IMR-90 (cell line): ENCODE measurements around the gene ACSL4. TPM values are rescaled to one million over a fixed set of nuclear protein-coding genes. Genes with fewer than 3 reads are reported as not detected.

ENCODE experiments used
- ATAC-seq: fragments of 200-7000 bp; cut with Tn5 transposase; 2 replicates; pipeline ENCODE4 v1.9.1; 2020; ENCODE audit warnings: low read depth, mild to moderate bottlenecking, moderate library complexity
- Bru-seq: library from RNA; stranded (reverse); fragments of 400-500 nt; gene quantifications from one replicate; lab custom pipeline; 2021; lab: Mats Ljungman, UMichigan
- BruChase-seq, 2 experiments: library from RNA; stranded (reverse); fragments of 400-500 nt; gene quantifications; one replicate each; lab custom pipeline; 2021; lab: Mats Ljungman, UMichigan
- BruUV-seq: library from RNA; stranded (reverse); fragments of 400-500 nt; replicated peaks from 2 replicates; lab custom pipeline; 2021; lab: Mats Ljungman, UMichigan
- CTCF ChIA-PET: fragments of 300-600 bp; formaldehyde crosslinking; extraction: SDS; loops from one replicate; lab custom pipeline; 2021; ENCODE audit warnings: antibody characterized with exemption; lab: Yijun Ruan, JAX
- POLR2A ChIA-PET: fragments of 300-600 bp; sonication (Branson Sonifier 250); formaldehyde crosslinking; loops from one replicate; lab custom pipeline; 2022; ENCODE audit warnings: antibody characterized with exemption; ENCODE audit not compliant: unreplicated experiment; lab: Charles Lee
- DNase-seq: peaks from one replicate; pipeline ENCODE4 v3.0.0; 2013
- H2AFZ ChIP-seq: replicated peaks from 2 replicates; pipeline ENCODE3; 2013; ENCODE audit warnings: low read length, mild to moderate bottlenecking; ENCODE audit not compliant: poor library complexity
- H2AK5ac ChIP-seq: 2 replicates; pipeline ENCODE4 v1.6.1; 2013; ENCODE audit warnings: low read depth, low read length, inconsistent platforms
- H2AK9ac ChIP-seq: replicated peaks from 2 replicates; pipeline ENCODE3; 2013; ENCODE audit warnings: mild to moderate bottlenecking, low read depth, low read length, moderate library complexity; ENCODE audit not compliant: poor library complexity
- H2BK120ac ChIP-seq: 2 replicates; pipeline ENCODE4 v1.6.1; 2013; ENCODE audit warnings: low read depth, low read length, inconsistent platforms
- H2BK15ac ChIP-seq: 3 replicates; pipeline ENCODE4 v1.6.1; 2013; ENCODE audit warnings: low read depth, low read length, inconsistent platforms
- H2BK20ac ChIP-seq: 2 replicates; pipeline ENCODE4 v1.6.1; 2013; ENCODE audit warnings: low read depth, mild to moderate bottlenecking, inconsistent platforms, low read length, moderate library complexity
- H2BK5ac ChIP-seq: 2 replicates; pipeline ENCODE4 v1.6.1; 2013; ENCODE audit warnings: mild to moderate bottlenecking, low read depth, low read length, inconsistent platforms; ENCODE audit not compliant: poor library complexity, severe bottlenecking
- H3K14ac ChIP-seq: replicated peaks from 2 replicates; pipeline ENCODE4 v1.6.1; 2013; ENCODE audit warnings: low read depth, low read length, inconsistent platforms
- H3K18ac ChIP-seq: 2 replicates; pipeline ENCODE4 v1.6.1; 2013; ENCODE audit warnings: low read depth, low read length, control low read depth
- H3K23ac ChIP-seq: 2 replicates; pipeline ENCODE4 v1.6.1; 2013; ENCODE audit warnings: low read depth, low read length, inconsistent platforms
- H3K27ac ChIP-seq: 2 replicates; pipeline ENCODE4 v1.5.1; 2013; ENCODE audit warnings: mild to moderate bottlenecking, control low read depth, low read length; ENCODE audit not compliant: insufficient read depth
- H3K27me3 ChIP-seq: 2 replicates; pipeline ENCODE4 v1.6.1; 2013; ENCODE audit warnings: low read length; ENCODE audit not compliant: control insufficient read depth, insufficient read depth
- H3K36me3 ChIP-seq: 2 replicates; pipeline ENCODE4 v1.6.1; 2013; ENCODE audit warnings: low read length, mixed read lengths; ENCODE audit not compliant: control insufficient read depth, insufficient read depth
- H3K4ac ChIP-seq: 2 replicates; pipeline ENCODE4 v1.6.1; 2013; ENCODE audit warnings: low read depth, low read length, inconsistent platforms
- H3K4me1 ChIP-seq: 2 replicates; pipeline ENCODE4 v1.6.1; 2013; ENCODE audit warnings: low read length, mixed read lengths; ENCODE audit not compliant: control insufficient read depth, insufficient read depth
- H3K4me2 ChIP-seq: 2 replicates; pipeline ENCODE4 v1.6.1; 2013; ENCODE audit warnings: low read depth, mild to moderate bottlenecking, control low read depth, low read length, moderate library complexity
- H3K4me3 ChIP-seq: 2 replicates; pipeline ENCODE4 v1.5.1; 2013; ENCODE audit warnings: low read depth, mild to moderate bottlenecking, control low read depth, low read length, moderate library complexity; ENCODE audit not compliant: insufficient read depth
- H3K56ac ChIP-seq: 2 replicates; pipeline ENCODE4 v1.6.1; 2013; ENCODE audit warnings: low read length, inconsistent platforms; ENCODE audit not compliant: insufficient read depth; ENCODE audit errors: extremely low read depth
- H3K79me1 ChIP-seq, 2 experiments: 2 replicates each; pipeline ENCODE4 v1.6.1; 2013; ENCODE audit warnings: low read length in 2 of 2, inconsistent platforms in 1 of 2, low read depth in 1 of 2
- H3K9ac ChIP-seq: 2 replicates; pipeline ENCODE4 v1.6.1; 2013; ENCODE audit warnings: low read depth, low read length, control low read depth
- H3K9me1 ChIP-seq: 2 replicates; pipeline ENCODE4 v1.6.1; 2013; ENCODE audit warnings: low read length, inconsistent platforms; ENCODE audit not compliant: insufficient read depth
- H3K9me3 ChIP-seq: 2 replicates; pipeline ENCODE4 v1.6.1; 2013; ENCODE audit warnings: low read length; ENCODE audit not compliant: control insufficient read depth, insufficient read depth
- H4K20me1 ChIP-seq: 2 replicates; pipeline ENCODE4 v1.6.1; 2013; ENCODE audit warnings: low read length, inconsistent platforms; ENCODE audit not compliant: insufficient read depth
- H4K5ac ChIP-seq: 2 replicates; pipeline ENCODE4 v1.6.1; 2013; ENCODE audit warnings: mild to moderate bottlenecking, low read depth, low read length, control low read depth
- H4K8ac ChIP-seq, 2 experiments: 2 replicates each; pipeline ENCODE4 v1.6.1; 2013; ENCODE audit warnings: low read depth in 2 of 2, low read length in 2 of 2, control low read depth in 1 of 2, inconsistent platforms in 1 of 2
- H4K91ac ChIP-seq: 2 replicates; pipeline ENCODE4 v1.6.1; 2013; ENCODE audit warnings: low read depth, low read length, inconsistent platforms; ENCODE audit not compliant: insufficient read depth
- BHLHE40 ChIP-seq: fragments of 150-350 bp; IDR thresholded peaks from 2 replicates; pipeline ENCODE4 v1.6.1; 2016; ENCODE audit warnings: mild to moderate bottlenecking, low read depth, low read length
- CEBPB ChIP-seq: IDR thresholded peaks from 2 replicates; pipeline ENCODE4 v1.6.1; 2012; ENCODE audit warnings: low read depth, low read length, improper control_type of control experiment
- CHD1 ChIP-seq: IDR thresholded peaks from 2 replicates; pipeline ENCODE4 v1.6.1; 2012; ENCODE audit warnings: low read depth, low read length, improper control_type of control experiment
- FOS ChIP-seq: fragments of 150-350 bp; IDR thresholded peaks from 2 replicates; pipeline ENCODE4 v1.6.1; 2016; ENCODE audit warnings: low read depth, low read length
- MAFK ChIP-seq: IDR thresholded peaks from 2 replicates; pipeline ENCODE4 v1.6.1; 2012; ENCODE audit warnings: low read depth, low read length, improper control_type of control experiment
- MAZ ChIP-seq: IDR thresholded peaks from 2 replicates; pipeline ENCODE4 v1.6.1; 2012; ENCODE audit warnings: low read depth, mild to moderate bottlenecking, low read length, improper control_type of control experiment, moderate library complexity, borderline replicate concordance
- MXI1 ChIP-seq: IDR thresholded peaks from 2 replicates; pipeline ENCODE4 v1.6.1; 2012; ENCODE audit warnings: low read depth, mild to moderate bottlenecking, low read length, moderate library complexity, borderline replicate concordance
- NFE2L2 ChIP-seq: fragments of 150-350 bp; IDR thresholded peaks from 2 replicates; pipeline ENCODE4 v1.6.1; 2016; ENCODE audit warnings: low read depth, mild to moderate bottlenecking, low read length
- POLR2A ChIP-seq: IDR thresholded peaks from 2 replicates; pipeline ENCODE4 v1.6.1; 2012; ENCODE audit warnings: mild to moderate bottlenecking, low read depth, low read length
- RAD21 ChIP-seq: IDR thresholded peaks from 2 replicates; pipeline ENCODE4 v1.6.1; 2012; ENCODE audit warnings: low read length, improper control_type of control experiment
- RCOR1 ChIP-seq: IDR thresholded peaks from 2 replicates; pipeline ENCODE4 v1.6.1; 2012; ENCODE audit warnings: mild to moderate bottlenecking, low read length, improper control_type of control experiment; ENCODE audit not compliant: insufficient replicate concordance
- RFX5 ChIP-seq: IDR thresholded peaks from 2 replicates; pipeline ENCODE4 v1.8.0; 2012; ENCODE audit warnings: low read depth, mild to moderate bottlenecking, low read length, moderate library complexity
- USF2 ChIP-seq: fragments of 150-350 bp; IDR thresholded peaks from 2 replicates; pipeline ENCODE4 v1.6.1; 2017; ENCODE audit warnings: mild to moderate bottlenecking, antibody characterized with exemption, low read length, low read depth
- WGBS, 2 experiments: methylation state at CpG; one replicate each; pipeline versions ENCODE4 v1.1.5 to v1.1.7; 2013; ENCODE audit warnings: missing lambda C conversion rate in 2 of 2; ENCODE audit not compliant: insufficient read length in 1 of 2; ENCODE audit errors: extremely low coverage in 2 of 2; 5-methylcytosine and 5-hydroxymethylcytosine counted together
- dilution Hi-C: fragments of 300-500 bp; cut with HindIII; formaldehyde crosslinking; loops from one replicate; pipeline ENCODE4 v1.14.3; 2018; ENCODE audit warnings: low sequenced_read_pairs; ENCODE audit not compliant: unreplicated experiment
- in situ Hi-C: fragments of 300-500 bp; cut with MboI; formaldehyde crosslinking; loops from 3 replicates; pipeline ENCODE4 v1.14.3; 2019; ENCODE audit warnings: low sequenced_read_pairs, inconsistent platforms, mixed read lengths
- intact Hi-C: fragments of 100-400 bp; cut with micrococcal nuclease; formaldehyde crosslinking; loops from 2 replicates; pipeline ENCODE4 v1.10.0; 2022
- long read RNA-seq: library from polyadenylated mRNA; unstranded; transcript quantifications from one replicate; pipeline ENCODE4 v2.0.0, GENCODE V29; 2021; ENCODE audit not compliant: unreplicated experiment
- polyA plus RNA-seq, 3 experiments: library from polyadenylated mRNA; depleted of rRNA; stranded (reverse); fragments of >200 nt; gene quantifications; 2 replicates each; pipeline ENCODE4 v1.2.3, GENCODE V29; 2012; ENCODE audit warnings: low replicate concordance in 1 of 3
- total RNA-seq: library from RNA; depleted of rRNA; stranded (reverse); fragments of >200 nt; gene quantifications from 2 replicates; pipeline ENCODE4 v1.2.3, GENCODE V29; 2012; rRNA removed
- TF ChIP-seq, protein P1 (sequence below): fragments of 150-350 bp; IDR thresholded peaks from 2 replicates; pipeline ENCODE4 v1.6.1; 2016; ENCODE audit warnings: low read depth, mild to moderate bottlenecking, low read length, moderate library complexity, borderline replicate concordance

Gene ACSL4
- total RNA-seq (59.7 and 97.5 TPM in 2 replicates), polyA plus RNA-seq (2012; rRNA removed) (23.4 and 29.6 TPM in 2 replicates), Bru-seq, nascent RNA (percentile 94 among the genes with signal in this experiment), BruChase-seq, experiment 1, labeled RNA remaining after a 6-hour chase (percentile 92 among the genes with signal in this experiment), BruChase-seq, experiment 2, labeled RNA remaining after a 2-hour chase (percentile 93 among the genes with signal in this experiment)
- polyA plus RNA-seq (2012; cell fraction: cytosol; rRNA removed) = 5.8 and 9.0 TPM in 2 replicates
- polyA plus RNA-seq (2012; cell fraction: nucleus; rRNA removed; ENCODE audit: low replicate concordance) = 4.1 and 21.0 TPM in 2 replicates
- long read RNA-seq, full-length matches to known transcripts = 12 of 81 reads
- long read RNA-seq, partial matches to known transcripts = 9 of 81 reads
- long read RNA-seq, other reads (novel, unspliced or antisense) = 60 of 81 reads

DNA sequence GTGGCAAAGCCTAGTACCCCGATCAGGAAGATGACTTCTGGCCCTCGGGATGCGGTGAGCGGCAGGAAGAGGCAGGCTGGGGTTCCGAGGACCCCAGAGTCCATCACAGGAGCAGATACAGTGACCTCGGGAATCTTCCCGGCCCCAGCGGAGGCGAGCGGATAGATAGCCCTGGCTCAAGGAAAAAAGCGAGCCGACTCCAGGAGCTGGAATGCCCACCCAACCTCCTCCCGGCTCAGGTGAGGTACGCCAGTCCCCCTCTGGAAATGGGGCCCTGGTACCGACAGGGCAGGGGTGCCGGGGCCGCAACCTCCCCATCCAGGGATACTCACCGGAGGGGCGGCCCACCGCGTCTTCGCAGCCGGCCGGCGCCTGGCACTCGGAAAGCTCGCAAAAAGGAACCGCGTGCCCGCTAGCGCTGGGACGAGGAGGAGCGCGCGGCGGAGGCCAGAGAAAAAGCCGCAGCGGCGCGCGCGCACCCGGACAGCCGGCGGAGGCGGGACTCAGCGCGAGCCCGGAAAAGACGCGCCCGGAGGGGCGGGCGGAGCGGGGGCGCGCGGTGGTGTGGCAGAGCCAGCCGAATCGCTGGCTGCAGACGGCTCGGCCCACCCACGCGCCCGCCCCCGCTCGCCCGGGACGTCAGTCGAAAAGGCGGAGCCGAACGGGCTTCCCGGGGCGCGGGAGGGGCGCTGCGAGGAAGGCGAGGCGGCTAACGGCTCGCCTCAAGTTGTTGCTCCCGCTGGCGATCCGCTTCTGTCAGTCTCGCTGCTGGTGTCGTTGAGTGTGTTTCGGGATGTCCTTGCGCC, at the start of gene ACSL4:
TSS of gene ACSL4 (minus strand) at position 451 of the 806 bp plus-strand sequence. CDS start 49,894 bp downstream, outside the sequence.
- no TSS peak for BruUV-seq
- peak within 1 kb of the TSS; percentile 92 for H4K91ac ChIP-seq
- TF ChIP-seq FOS (no peak), MAZ (no peak; the same call in 1 of the 2 replicates), MXI1 (peak; percentile 37; the same call in 1 of the 2 replicates), BHLHE40 (no peak), POLR2A (peak; percentile 69), MAFK (no peak), CHD1 (no peak), CEBPB (no peak), NFE2L2 (no peak), RCOR1 (no peak), RAD21 (no peak), RFX5 (no peak), USF2 (no peak)
- TF ChIP-seq, protein P1, sequence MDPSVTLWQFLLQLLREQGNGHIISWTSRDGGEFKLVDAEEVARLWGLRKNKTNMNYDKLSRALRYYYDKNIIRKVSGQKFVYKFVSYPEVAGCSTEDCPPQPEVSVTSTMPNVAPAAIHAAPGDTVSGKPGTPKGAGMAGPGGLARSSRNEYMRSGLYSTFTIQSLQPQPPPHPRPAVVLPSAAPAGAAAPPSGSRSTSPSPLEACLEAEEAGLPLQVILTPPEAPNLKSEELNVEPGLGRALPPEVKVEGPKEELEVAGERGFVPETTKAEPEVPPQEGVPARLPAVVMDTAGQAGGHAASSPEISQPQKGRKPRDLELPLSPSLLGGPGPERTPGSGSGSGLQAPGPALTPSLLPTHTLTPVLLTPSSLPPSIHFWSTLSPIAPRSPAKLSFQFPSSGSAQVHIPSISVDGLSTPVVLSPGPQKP = no peak

More for the DNA sequence above, at the start of gene ACSL4:
- Histone ChIP-seq H4K20me1 (peaks cover 6% of the 10 kb centered on the region), H3K27me3 (no peaks in the 10 kb centered on the region), H3K4ac (peak within 1 kb of the TSS; percentile 96), H3K14ac (peak within 1 kb of the TSS; percentile 99), H3K9ac (peak within 1 kb of the TSS; percentile 99), H2AK9ac (peak within 1 kb of the TSS; percentile 92), H4K8ac (peak within 1 kb of the TSS; percentile 72 to 93), H2BK120ac (peak within 1 kb of the TSS; percentile 82), H3K36me3 (no peaks in the 10 kb centered on the region), H2AK5ac (peak within 1 kb of the TSS; percentile 47), H3K27ac (peak within 1 kb of the TSS; percentile 88), H3K79me1 (peaks cover 0 to 5% of the 10 kb centered on the region in 2 experiments; a peak in 1 of 4 replicates), H2BK20ac (peak within 1 kb of the TSS; percentile 85), H3K4me1 (no peaks in the 10 kb centered on the region), H3K9me3 (no peaks in the 10 kb centered on the region), H3K23ac (peak within 1 kb of the TSS; percentile 97), H2AFZ (peak within 1 kb of the TSS; percentile 86), H3K56ac (peak within 1 kb of the TSS; percentile 95), H2BK5ac (peak within 1 kb of the TSS; percentile 90), H3K4me2 (peak within 1 kb of the TSS; percentile 80), H3K18ac (peak within 1 kb of the TSS; percentile 61), H4K5ac (peak within 1 kb of the TSS; percentile 65), H2BK15ac (peak within 1 kb of the TSS; percentile 82), H3K4me3 (peak within 1 kb of the TSS; percentile 83), H3K9me1 (no peaks in the 10 kb centered on the region)
- in situ Hi-C loops (loop anchor here (5.0 kb wide), 1 partner anchor 109 kb away; no protein-coding TSS in a partner anchor), intact Hi-C loops (loop anchor here (1.0 to 5.0 kb wide), 4 partner anchors 94 to 139 kb away; no protein-coding TSS in a partner anchor), dilution Hi-C loops (no loop called here)
- DNase-seq (peak; percentile 75), ATAC-seq (peak; percentile 94)
- POLR2A ChIA-PET = interaction anchor here (0.6 to 0.8 kb wide), 2 partner anchors 45 to 98 kb away, joined by 3 to 4 read pairs; no protein-coding TSS in a partner anchor
- WGBS, 2 experiments = 37% methylated on average over 40 of the region's 89 CpGs; no CpG with 5 or more reads in 1 of the 2 experiments
- CTCF ChIA-PET = interaction anchor here (0.6 to 1.1 kb wide), 2 partner anchors 20 to 108 kb away, joined by 3 to 4 read pairs; partner anchors contain the start of gene KCNE5
